ENCODE data around the gene CAVIN2.

- TF ChIP-seq, protein P1, sequence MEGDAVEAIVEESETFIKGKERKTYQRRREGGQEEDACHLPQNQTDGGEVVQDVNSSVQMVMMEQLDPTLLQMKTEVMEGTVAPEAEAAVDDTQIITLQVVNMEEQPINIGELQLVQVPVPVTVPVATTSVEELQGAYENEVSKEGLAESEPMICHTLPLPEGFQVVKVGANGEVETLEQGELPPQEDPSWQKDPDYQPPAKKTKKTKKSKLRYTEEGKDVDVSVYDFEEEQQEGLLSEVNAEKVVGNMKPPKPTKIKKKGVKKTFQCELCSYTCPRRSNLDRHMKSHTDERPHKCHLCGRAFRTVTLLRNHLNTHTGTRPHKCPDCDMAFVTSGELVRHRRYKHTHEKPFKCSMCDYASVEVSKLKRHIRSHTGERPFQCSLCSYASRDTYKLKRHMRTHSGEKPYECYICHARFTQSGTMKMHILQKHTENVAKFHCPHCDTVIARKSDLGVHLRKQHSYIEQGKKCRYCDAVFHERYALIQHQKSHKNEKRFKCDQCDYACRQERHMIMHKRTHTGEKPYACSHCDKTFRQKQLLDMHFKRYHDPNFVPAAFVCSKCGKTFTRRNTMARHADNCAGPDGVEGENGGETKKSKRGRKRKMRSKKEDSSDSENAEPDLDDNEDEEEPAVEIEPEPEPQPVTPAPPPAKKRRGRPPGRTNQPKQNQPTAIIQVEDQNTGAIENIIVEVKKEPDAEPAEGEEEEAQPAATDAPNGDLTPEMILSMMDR (conservative IDR thresholded peaks at IDR 0.05; ENCODE audit: low read length): no peak
- TF ChIP-seq EZH2phosphoT487 (IDR thresholded peaks at IDR 0.05; ENCODE audit: borderline replicate concordance, low read depth, low read length): no peak
Measured at GRCh38 chr2:191831410-191831994, 15.4 kb downstream of the CAVIN2 start.

Data from OCI-LY7 (cell line).